HCT116 (cell line): ENCODE data around the gene METRN. TPM values are rescaled to one million over a fixed set of nuclear protein-coding genes. Genes with fewer than 3 reads are reported as not detected.

Experiments used
- ATAC-seq: fragments of 200-7000 bp; cut with Tn5 transposase; 2 replicates; pipeline ENCODE4 v1.9.1; 2020; ENCODE audit warnings: mild to moderate bottlenecking, moderate library complexity
- BruUV-seq: library from RNA; stranded (reverse); fragments of 400-500 nt; replicated peaks from 2 replicates; lab custom pipeline; 2021; lab: Mats Ljungman, UMichigan
- CTCF ChIA-PET: fragments of 300-600 bp; sonication (Branson Sonifier 250); formaldehyde crosslinking; loops from one replicate; lab custom pipeline; 2021; ENCODE audit warnings: antibody characterized with exemption; lab: Charles Lee
- POLR2A ChIA-PET: fragments of 300-600, 350-600 bp; sonication (Branson Sonifier 250); formaldehyde crosslinking; loops from one replicate; lab custom pipeline; 2021; ENCODE audit warnings: antibody characterized with exemption; lab: Charles Lee
- RAD21 ChIA-PET, 2 experiments: fragments of 300-600 bp; sonication (Branson Sonifier 250); formaldehyde crosslinking; loops; one replicate each; lab custom pipeline; 2023; ENCODE audit warnings: low total read pairs in 2 of 2; ENCODE audit not compliant: uncharacterized antibody in 2 of 2, unreplicated experiment in 2 of 2, low non-redundant PET in 1 of 2; lab: Charles Lee
- DNase-seq: peaks from one replicate; pipeline ENCODE4 v3.0.0-alpha.2; 2010; ENCODE audit warnings: low read depth, low spot score
- H2AFZ ChIP-seq: fragments of 200-600 bp; shearing (Covaris generic), sonication (generic); 2 replicates; pipeline ENCODE4 v1.6.1; 2017; ENCODE audit warnings: low read depth, mixed run types, mixed read lengths, antibody characterized with exemption, low read length; ENCODE audit not compliant: poor library complexity, severe bottlenecking
- H3K27ac ChIP-seq: 2 replicates; pipeline ENCODE4 v1.5.1; 2012; ENCODE audit warnings: low read depth, low read length
- H3K27me3 ChIP-seq: fragments of 200-600 bp; sonication (generic); 2 replicates; pipeline ENCODE4 v1.6.1; 2016; ENCODE audit warnings: mixed run types, low read length, mixed read lengths; ENCODE audit not compliant: insufficient read depth
- H3K36me3 ChIP-seq, 2 experiments: fragments of 200-500 bp in 1 of 2; fragments of 200-600 bp in 1 of 2; sonication (Bioruptor generic) in 1 of 2; sonication (generic) in 1 of 2; 2 replicates each; pipeline versions ENCODE4 v1.5.1 to v1.6.1; 2014 to 2016; ENCODE audit warnings: low read length in 2 of 2, inconsistent platforms in 1 of 2, mixed read lengths in 1 of 2, mixed run types in 1 of 2; ENCODE audit not compliant: insufficient read depth in 2 of 2, control insufficient read depth in 1 of 2
- H3K4me1 ChIP-seq, 2 experiments: fragments of 200-600 bp in 1 of 2; sonication (generic) in 1 of 2; 2 replicates each; pipeline versions ENCODE4 v1.5.1 to v1.6.1; 2012 to 2017; ENCODE audit warnings: low read length in 2 of 2, inconsistent platforms in 1 of 2, mild to moderate bottlenecking in 1 of 2, mixed read lengths in 1 of 2, mixed run types in 1 of 2, moderate library complexity in 1 of 2; ENCODE audit not compliant: insufficient read depth in 2 of 2, control insufficient read depth in 1 of 2
- H3K4me2 ChIP-seq: fragments of 200-600 bp; sonication (generic); 2 replicates; pipeline ENCODE4 v1.6.1; 2017; ENCODE audit warnings: mixed run types, low read length, mixed read lengths
- H3K4me3 ChIP-seq, 2 experiments: fragments of 200-600 bp in 1 of 2; sonication (generic) in 1 of 2; replicated peaks in 1 of 2; 2 replicates each; pipeline ENCODE4 v1.5.1; 2011 to 2016; ENCODE audit warnings: low read length in 2 of 2, control low read depth in 1 of 2, low read depth in 1 of 2, mild to moderate bottlenecking in 1 of 2, mixed read lengths in 1 of 2, mixed run types in 1 of 2
- H3K79me2 ChIP-seq: fragments of 200-600 bp; sonication (generic); 2 replicates; pipeline ENCODE4 v1.6.1; 2017; ENCODE audit warnings: mild to moderate bottlenecking, mixed run types, low read length, moderate library complexity, mixed read lengths; ENCODE audit not compliant: insufficient read depth
- H3K9ac ChIP-seq: fragments of 200-600 bp; sonication (generic); 2 replicates; pipeline ENCODE4 v1.6.1; 2016; ENCODE audit warnings: low read length, mixed read lengths
- H3K9me2 ChIP-seq: fragments of 200-600 bp; sonication (generic), shearing (Covaris generic); 2 replicates; pipeline ENCODE4 v1.6.1; 2017; ENCODE audit warnings: mixed run types, mild to moderate bottlenecking, moderate library complexity; ENCODE audit not compliant: insufficient read depth
- H3K9me3 ChIP-seq, 2 experiments: fragments of 200-500 bp in 1 of 2; fragments of 200-600 bp in 1 of 2; sonication (Bioruptor generic) in 1 of 2; sonication (generic) in 1 of 2; 2 replicates each; pipeline ENCODE4 v1.6.1; 2014 to 2017; ENCODE audit warnings: low read length in 2 of 2, mixed read lengths in 2 of 2, inconsistent platforms in 1 of 2, low read depth in 1 of 2, mild to moderate bottlenecking in 1 of 2, mixed run types in 1 of 2, moderate library complexity in 1 of 2; ENCODE audit not compliant: control insufficient read depth in 1 of 2, insufficient read depth in 1 of 2
- H4K20me1 ChIP-seq: fragments of 200-600 bp; sonication (generic), shearing (Covaris generic); 2 replicates; pipeline ENCODE4 v1.6.1; 2017; ENCODE audit warnings: mixed run types, mild to moderate bottlenecking, moderate library complexity; ENCODE audit not compliant: insufficient read depth
- EGR1 ChIP-seq: IDR thresholded peaks from 2 replicates; pipeline ENCODE4 v1.6.1; 2012; ENCODE audit warnings: low read depth
- POLR2AphosphoS5 ChIP-seq: IDR thresholded peaks from 2 replicates; pipeline ENCODE4 v1.6.1; 2011; ENCODE audit warnings: mild to moderate bottlenecking, low read depth, low read length, moderate library complexity
- RAD21 ChIP-seq: IDR thresholded peaks from 2 replicates; pipeline ENCODE4 v1.6.1; 2012; ENCODE audit warnings: low read depth, mild to moderate bottlenecking
- SIN3A ChIP-seq: IDR thresholded peaks from 2 replicates; pipeline ENCODE4 v1.6.1; 2012; ENCODE audit warnings: low read depth
- ZFX ChIP-seq: fragments of 450-650 bp; IDR thresholded peaks from 2 replicates; pipeline ENCODE4 v1.6.1; 2017
- intact Hi-C: fragments of 100-400 bp; cut with micrococcal nuclease; formaldehyde crosslinking; loops from 2 replicates; pipeline ENCODE4 v1.10.0; 2022
- total RNA-seq: library from RNA; stranded (reverse); gene quantifications from one replicate; pipeline ENCODE4 v1.2.1, GENCODE V29; 2021; ENCODE audit not compliant: unreplicated experiment
- TF ChIP-seq, protein P1 (sequence below): IDR thresholded peaks from 2 replicates; pipeline ENCODE4 v1.6.1; 2011; ENCODE audit warnings: mild to moderate bottlenecking, low read length, moderate library complexity; ENCODE audit not compliant: insufficient replicate concordance; ENCODE audit errors: extremely low read depth
- TF ChIP-seq, protein P2 (sequence below): IDR thresholded peaks from 2 replicates; pipeline ENCODE4 v1.6.1; 2012

Gene METRN
- total RNA-seq, 1 experiment from 2014 or later, result 193 TPM

DNA sequence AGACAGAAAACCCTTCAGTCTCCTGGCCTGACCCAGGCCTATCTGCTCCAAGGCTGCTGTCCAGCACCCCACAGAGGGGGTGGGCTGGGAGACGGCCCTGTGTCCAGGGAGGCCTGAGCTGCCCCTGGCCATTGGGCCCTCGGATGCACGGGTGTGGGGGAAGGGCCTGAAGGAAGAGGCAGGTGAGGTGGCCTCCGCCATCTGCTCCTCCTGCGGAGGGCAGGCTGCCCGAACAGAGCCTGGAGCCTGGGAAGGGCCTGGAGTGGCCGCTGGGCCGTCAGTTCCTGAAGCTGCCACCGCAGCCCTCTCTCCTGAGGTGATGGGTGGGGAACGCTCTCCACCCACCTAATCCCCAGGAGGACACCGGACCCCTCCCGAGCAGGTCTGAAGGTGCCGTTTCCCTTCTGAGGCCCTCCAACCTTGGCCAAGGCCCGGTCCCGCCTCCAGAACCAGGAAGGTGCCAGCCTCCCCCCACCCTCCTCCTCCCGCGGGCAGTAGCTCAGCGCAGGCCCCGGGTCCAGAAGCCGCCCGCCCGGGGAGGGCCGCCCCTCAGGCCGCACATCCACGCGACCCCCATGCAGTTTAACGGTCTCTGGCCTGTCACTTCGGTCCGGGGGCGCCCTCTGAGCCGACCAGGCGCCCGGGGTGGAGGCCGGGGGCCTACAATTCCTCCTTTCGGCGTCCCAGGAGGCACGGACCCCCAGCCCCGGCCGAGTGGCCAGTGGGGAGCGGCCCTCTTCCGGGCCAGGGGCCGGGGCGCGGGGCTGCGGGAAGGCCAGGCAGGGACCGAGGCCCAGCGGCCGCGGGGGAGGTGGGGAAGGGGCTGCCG is 10.2 kb upstream of the METRN start:
- no peaks in the 10 kb centered on the region for H3K9me2 ChIP-seq
- peak overlapping the region; percentile 97 for H3K4me2 ChIP-seq
- no peaks in the 10 kb centered on the region for H3K27me3 ChIP-seq
- intact Hi-C loops, result no loop called here
- peak overlapping the region; percentile 91 for H3K9ac ChIP-seq
- TF ChIP-seq RAD21 (no peak), EGR1 (no peak), POLR2AphosphoS5 (0 out of 2 replicates have a peak, but pooled peaks have one; percentile 11), ZFX (peak; percentile 78), SIN3A (no peak)
- TF ChIP-seq, protein P1, sequence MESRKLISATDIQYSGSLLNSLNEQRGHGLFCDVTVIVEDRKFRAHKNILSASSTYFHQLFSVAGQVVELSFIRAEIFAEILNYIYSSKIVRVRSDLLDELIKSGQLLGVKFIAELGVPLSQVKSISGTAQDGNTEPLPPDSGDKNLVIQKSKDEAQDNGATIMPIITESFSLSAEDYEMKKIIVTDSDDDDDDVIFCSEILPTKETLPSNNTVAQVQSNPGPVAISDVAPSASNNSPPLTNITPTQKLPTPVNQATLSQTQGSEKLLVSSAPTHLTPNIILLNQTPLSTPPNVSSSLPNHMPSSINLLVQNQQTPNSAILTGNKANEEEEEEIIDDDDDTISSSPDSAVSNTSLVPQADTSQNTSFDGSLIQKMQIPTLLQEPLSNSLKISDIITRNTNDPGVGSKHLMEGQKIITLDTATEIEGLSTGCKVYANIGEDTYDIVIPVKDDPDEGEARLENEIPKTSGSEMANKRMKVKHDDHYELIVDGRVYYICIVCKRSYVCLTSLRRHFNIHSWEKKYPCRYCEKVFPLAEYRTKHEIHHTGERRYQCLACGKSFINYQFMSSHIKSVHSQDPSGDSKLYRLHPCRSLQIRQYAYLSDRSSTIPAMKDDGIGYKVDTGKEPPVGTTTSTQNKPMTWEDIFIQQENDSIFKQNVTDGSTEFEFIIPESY, result no peak
- TF ChIP-seq, protein P2, sequence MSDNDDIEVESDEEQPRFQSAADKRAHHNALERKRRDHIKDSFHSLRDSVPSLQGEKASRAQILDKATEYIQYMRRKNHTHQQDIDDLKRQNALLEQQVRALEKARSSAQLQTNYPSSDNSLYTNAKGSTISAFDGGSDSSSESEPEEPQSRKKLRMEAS, result no peak; the same call in 1 of the 2 replicates
- TF ChIP-seq, all 23 proteins: peak for 2
- peak; percentile 28 for ATAC-seq
- Histone ChIP-seq H3K9me3 (no peaks in the 10 kb centered on the region), H3K4me3 (peak overlapping the region; percentile 77 to 92), H3K36me3 (no peaks in the 10 kb centered on the region; a peak in 2 of 4 replicates), H3K4me1 (peaks cover 0 to 22% of the 10 kb centered on the region in 2 experiments; a peak in 3 of 4 replicates), H2AFZ (no peak overlapping the region), H4K20me1 (no peaks in the 10 kb centered on the region), H3K79me2 (peaks cover 34% of the 10 kb centered on the region), H3K27ac (peak overlapping the region; percentile 87)
- ChIA-PET CTCF (interaction anchor here (0.6 kb wide), 1 partner anchor 9 kb away, joined by 3 read pairs; no protein-coding TSS in a partner anchor), POLR2A (no interaction called here), RAD21 (no interaction called here)
- BruUV-seq, result no TSS peak
- DNase-seq, result no peak
